Heart left ventricle (tissue), 13 donors: ENCODE results near the gene MPZL1.

ENCODE experiments used
- POLR2A ChIP-seq, 2 donors: fragments of 450-650 bp; IDR thresholded peaks; one replicate each; pipeline ENCODE4 v1.6.1; 2017; ENCODE audit warnings: antibody characterized with exemption in 2 of 2, mild to moderate bottlenecking in 2 of 2, moderate library complexity in 2 of 2
- TF ChIP-seq, protein P1 (sequence below), 12 donors: fragments of 200-600 bp; sonication (generic) in 4 of 12; IDR thresholded peaks; one replicate each; pipeline versions ENCODE4 v1.5.0 to v1.8.0; 2018 to 2022; ENCODE audit warnings: antibody characterized with exemption in 12 of 12, mild to moderate bottlenecking in 5 of 12
- donor health status: ischemic (EF 13 %, LVEDD 7.1; RV severe dilation, severe dysfunction).
- donor health status: DM: no; HTN: yes; CAD: no.
- donor health status: DM: no; HTN: no; CAD: no.
- donor health status: ischemic (EF 25% LVEDD 6.9; RV normal size, moderate dysfunction).
- donor health status: ischemic (EF 25% LVEDD 5.7; RV mildly dilated, moderate dysfunction).
- donor health status: ischemic (EF 35%, LVEDD 5.7; RV mildly dilated, moderate dysfunction).
- donor health status: nonischemic (EF 11% LVEDD 7.7; RV severe dilation, severe dysfunction).
- donor health status: DM: yes; HTN: yes; CAD: no.
- donor health status: PGD.
- donor health status: ischemic (EF 29% LVEDD 5.4; RV normal size, mild dysfunction).
- donor health status: nonischemic (EF 23%, LVEDD 6.1; RV moderate dilation, normal function).

DNA sequence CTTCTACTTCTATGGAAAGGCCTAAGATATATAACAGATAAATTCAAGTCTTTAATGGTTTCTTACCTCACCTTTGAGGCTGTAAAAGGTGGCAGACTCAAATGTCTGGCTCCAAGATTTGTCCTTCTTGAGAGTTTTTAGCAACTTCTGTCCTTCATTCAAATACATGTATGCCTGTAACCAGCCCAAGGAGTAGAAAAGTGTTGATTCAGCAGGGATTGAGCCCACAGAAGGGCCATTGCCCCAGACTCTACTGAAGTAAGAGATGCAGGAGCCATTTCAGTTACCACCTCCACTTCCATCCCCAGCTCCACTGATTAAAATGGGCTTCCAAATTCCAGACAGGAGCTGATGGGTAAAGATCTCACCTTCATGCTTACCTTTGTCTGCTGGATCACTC is 112.1 kb downstream of the MPZL1 start:
- TF ChIP-seq, protein P1, sequence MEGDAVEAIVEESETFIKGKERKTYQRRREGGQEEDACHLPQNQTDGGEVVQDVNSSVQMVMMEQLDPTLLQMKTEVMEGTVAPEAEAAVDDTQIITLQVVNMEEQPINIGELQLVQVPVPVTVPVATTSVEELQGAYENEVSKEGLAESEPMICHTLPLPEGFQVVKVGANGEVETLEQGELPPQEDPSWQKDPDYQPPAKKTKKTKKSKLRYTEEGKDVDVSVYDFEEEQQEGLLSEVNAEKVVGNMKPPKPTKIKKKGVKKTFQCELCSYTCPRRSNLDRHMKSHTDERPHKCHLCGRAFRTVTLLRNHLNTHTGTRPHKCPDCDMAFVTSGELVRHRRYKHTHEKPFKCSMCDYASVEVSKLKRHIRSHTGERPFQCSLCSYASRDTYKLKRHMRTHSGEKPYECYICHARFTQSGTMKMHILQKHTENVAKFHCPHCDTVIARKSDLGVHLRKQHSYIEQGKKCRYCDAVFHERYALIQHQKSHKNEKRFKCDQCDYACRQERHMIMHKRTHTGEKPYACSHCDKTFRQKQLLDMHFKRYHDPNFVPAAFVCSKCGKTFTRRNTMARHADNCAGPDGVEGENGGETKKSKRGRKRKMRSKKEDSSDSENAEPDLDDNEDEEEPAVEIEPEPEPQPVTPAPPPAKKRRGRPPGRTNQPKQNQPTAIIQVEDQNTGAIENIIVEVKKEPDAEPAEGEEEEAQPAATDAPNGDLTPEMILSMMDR (IDR thresholded peaks at IDR 0.05), result no peak
- no peak for TF ChIP-seq POLR2A (IDR thresholded peaks at IDR 0.05)
